GM10248 (cell line): ENCODE data around the gene HRC.

Source experiments
- CTCF ChIA-PET: fragments of 300-600 bp; sonication (Branson Sonifier 250); formaldehyde crosslinking; extraction: SDS; loops from one replicate; lab custom pipeline; 2021; ENCODE audit warnings: antibody characterized with exemption; lab: Yijun Ruan, JAX
- POLR2A ChIA-PET: fragments of 350-650 bp; sonication (Branson Sonifier 250); formaldehyde crosslinking; extraction: SDS; loops from one replicate; lab custom pipeline; 2020; ENCODE audit warnings: antibody characterized with exemption; lab: Yijun Ruan, JAX
- DNase-seq: peaks from one replicate; pipeline ENCODE4 v3.0.0; 2012; ENCODE audit errors: extremely low spot score
- CTCF ChIP-seq: IDR thresholded peaks from 2 replicates; pipeline ENCODE4 v1.5.1; 2012; ENCODE audit warnings: mild to moderate bottlenecking, low read depth; ENCODE audit errors: extremely low read depth, missing control alignments, control extremely low read depth

HRC gene

GRCh38 chr19:49120868-49121267 lies 34.3 kb downstream of the HRC start:
- DNase-seq = no peak
- POLR2A ChIA-PET = interaction anchor here (1.2 kb wide), 1 partner anchor 127 kb away, joined by 4 read pairs; the partner anchor contains the start of genes GYS1 and RUVBL2
- TF ChIP-seq CTCF = no peak
- CTCF ChIA-PET = interaction anchor here (1.6 to 1.9 kb wide), 3 partner anchors 9 to 26 kb away, joined by 4 to 7 read pairs (median 6); no protein-coding TSS in a partner anchor

- DNase-seq = no peak
- POLR2A ChIA-PET = interaction anchor here (0.5 to 1.2 kb wide), 2 partner anchors 127 to 233 kb away, joined by 4 read pairs; partner anchors contain the start of genes GYS1 and RUVBL2
- TF ChIP-seq CTCF = no peak
- CTCF ChIA-PET = interaction anchor here (0.8 to 1.9 kb wide), 6 partner anchors 9 to 78 kb away, joined by 3 to 7 read pairs (median 4); no protein-coding TSS in a partner anchor
Measured at GRCh38 chr19:49120325-49120683, 34.9 kb downstream of the HRC start.

- TF ChIP-seq CTCF = no peak
- DNase-seq = no peak
- ChIA-PET POLR2A (interaction anchor here (0.5 to 1.2 kb wide), 3 partner anchors 126 to 233 kb away, joined by 4 to 5 read pairs (median 4); partner anchors contain the start of genes GYS1 and RUVBL2), CTCF (interaction anchor here (0.8 to 1.8 kb wide), 5 partner anchors 10 to 79 kb away, joined by 3 to 7 read pairs (median 4); no protein-coding TSS in a partner anchor)
Measured at GRCh38 chr19:49119411-49120324, 35.5 kb downstream of the HRC start, which contains the start of gene PPFIA3. TSS of gene PPFIA3 (plus strand) at chr19:49119544. CDS start at chr19:49127874, 8,330 bp downstream.

GRCh38 chr19:49118565-49119410 lies 36.4 kb downstream of the HRC start, which contains the start of gene C19orf73:
TSS of gene C19orf73 (minus strand) at chr19:49119143. CDS start at chr19:49119022, 121 bp downstream.
- POLR2A ChIA-PET = no interaction called here
- CTCF ChIA-PET = interaction anchor here (1.3 to 3.3 kb wide), 6 partner anchors 9 to 125 kb away, joined by 4 to 15 read pairs (median 6); partner anchors contain the start of genes GYS1 and RUVBL2
- DNase-seq = peak; percentile 99

GRCh38 chr19:49117677-49118564 lies 37.3 kb downstream of the HRC start:
- no peak for TF ChIP-seq CTCF
- ChIA-PET CTCF (interaction anchor here (1.3 to 3.3 kb wide), 7 partner anchors 10 to 125 kb away, joined by 3 to 15 read pairs (median 6); partner anchors contain the start of genes GYS1 and RUVBL2), POLR2A (interaction anchor here (0.5 kb wide), 1 partner anchor 123 kb away, joined by 3 read pairs; no protein-coding TSS in a partner anchor)
- DNase-seq = no peak

More at GRCh38 chr19:49118565-49119410, 36.4 kb downstream of the HRC start, which contains the start of gene C19orf73:
- TF ChIP-seq CTCF = no peak
